Activated CD4-positive, alpha-beta memory T cell treated with anti-CD3 and anti-CD28 coated beads, Interleukin-2, amount 10 ng/mL, durations not matched to agents 7 days and 5 days (primary cell): Measurements from ENCODE around the gene OR1L6. TPM values are rescaled to one million over a fixed set of nuclear protein-coding genes. Genes with fewer than 3 reads are reported as not detected.

Source experiments
- CTCF ChIA-PET: fragments of 350-600 bp; sonication (Branson Sonifier 250); formaldehyde crosslinking; loops from one replicate; lab custom pipeline; 2021; ENCODE audit warnings: antibody characterized with exemption, inconsistent platforms; lab: Charles Lee
- POLR2A ChIA-PET: fragments of 350-600 bp; sonication (Branson Sonifier 250); formaldehyde crosslinking; loops from one replicate; lab custom pipeline; 2021; ENCODE audit warnings: antibody characterized with exemption; lab: Charles Lee
- DNase-seq: peaks from one replicate; pipeline ENCODE4 v3.0.0-alpha.2; 2020
- H3K27ac Mint-ChIP-seq: one replicate; pipeline ENCODE4 v1.8.0; 2021; ENCODE audit warnings: mild to moderate bottlenecking, mixed read lengths
- H3K27me3 Mint-ChIP-seq: one replicate; pipeline ENCODE4 v1.8.0; 2021; ENCODE audit warnings: mixed read lengths
- H3K36me3 Mint-ChIP-seq: one replicate; pipeline ENCODE4 v1.8.0; 2021; ENCODE audit warnings: low read depth, mixed read lengths
- H3K4me1 Mint-ChIP-seq: one replicate; pipeline ENCODE4 v1.8.0; 2021; ENCODE audit warnings: mixed read lengths
- H3K4me3 Mint-ChIP-seq: one replicate; pipeline ENCODE4 v1.8.0; 2021; ENCODE audit warnings: mild to moderate bottlenecking, mixed read lengths
- H3K9me3 Mint-ChIP-seq: one replicate; pipeline ENCODE4 v1.8.0; 2021; ENCODE audit warnings: mixed read lengths
- total RNA-seq, 2 experiments: library from RNA; stranded (reverse); gene quantifications; one replicate each; pipeline ENCODE4 v1.2.3, GENCODE V29; 2021

The OR1L6 gene
- total RNA-seq, 2 experiments from 2014 or later, result not detected

GRCh38 chr9:122786338-122786737, 44.2 kb downstream of the OR1L6 start:
- no peak overlapping the region for H3K4me3 Mint-ChIP-seq
- CTCF ChIA-PET, result no interaction called here
- POLR2A ChIA-PET, result no interaction called here
- no peaks in the 10 kb centered on the region for H3K27me3 Mint-ChIP-seq
- no peaks in the 10 kb centered on the region for H3K9me3 Mint-ChIP-seq
- H3K4me1 Mint-ChIP-seq, result no peaks in the 10 kb centered on the region
- DNase-seq, result no peak
- no peaks in the 10 kb centered on the region for H3K36me3 Mint-ChIP-seq
- H3K27ac Mint-ChIP-seq, result no peak overlapping the region

- ChIA-PET POLR2A (no interaction called here), CTCF (no interaction called here)
- DNase-seq, result no peak
- Mint-ChIP-seq H3K36me3 (no peaks in the 10 kb centered on the region), H3K27me3 (no peaks in the 10 kb centered on the region), H3K27ac (no peak within 1 kb of the TSS), H3K4me1 (no peaks in the 10 kb centered on the region), H3K9me3 (no peaks in the 10 kb centered on the region), H3K4me3 (no peak within 1 kb of the TSS)
These were observed 46.7 kb downstream of the OR1L6 start, which contains the start of gene OR5C1 for GRCh38 chr9:122788831-122789230. OR5C1 (plus strand) TSS chr9:122788933; CDS start chr9:122788933, 0 bp downstream.

GRCh38 chr9:122789256-122790046, 47.3 kb downstream of the OR1L6 start:
- Mint-ChIP-seq H3K27me3 (no peaks in the 10 kb centered on the region), H3K4me3 (no peak overlapping the region), H3K4me1 (no peaks in the 10 kb centered on the region), H3K27ac (no peak overlapping the region), H3K9me3 (peaks cover 2% of the 10 kb centered on the region), H3K36me3 (no peaks in the 10 kb centered on the region)
- POLR2A ChIA-PET, result interaction anchor here (0.5 kb wide), 1 partner anchor 291 kb away, joined by 3 read pairs; no protein-coding TSS in a partner anchor
- no peak for DNase-seq
- CTCF ChIA-PET, result no interaction called here

DNA sequence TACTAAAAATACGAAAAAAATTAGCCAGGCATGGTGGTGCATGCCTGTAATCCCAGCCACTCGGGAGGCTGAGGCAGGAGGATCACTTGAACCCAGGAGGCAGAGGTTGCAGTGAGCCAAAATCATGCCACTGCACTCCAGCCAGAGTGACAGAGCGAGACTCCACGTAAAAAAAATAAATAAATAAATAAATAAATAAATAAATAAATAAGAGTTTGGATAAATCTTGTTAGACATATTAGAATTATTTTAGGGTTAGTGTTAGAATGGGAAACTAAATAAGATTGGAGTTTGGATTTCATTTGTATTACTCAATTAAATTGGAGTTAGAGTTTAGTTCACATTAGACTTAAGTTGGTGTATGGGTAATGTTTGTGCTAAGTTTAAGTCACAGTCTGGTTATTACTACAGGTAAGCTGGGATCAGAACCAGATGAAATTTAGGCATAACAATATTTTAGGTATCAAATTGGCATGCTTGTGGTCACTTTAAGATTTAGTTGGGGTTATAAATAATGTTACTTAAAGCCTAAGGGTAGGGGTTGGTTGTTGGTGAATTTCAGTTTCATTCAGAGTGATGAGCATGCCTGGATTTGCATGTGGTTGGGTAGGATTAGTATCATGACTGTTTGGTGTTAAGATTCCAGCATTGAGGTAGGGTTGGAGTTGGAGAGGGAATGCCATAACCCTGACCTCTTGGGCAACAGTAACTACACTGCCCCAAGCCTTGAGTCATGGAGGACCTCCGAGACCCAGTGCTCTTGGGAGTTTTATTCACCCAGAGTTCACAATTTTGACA, 50.0 kb downstream of the OR1L6 start:
- CTCF ChIA-PET, result no interaction called here

DNA sequence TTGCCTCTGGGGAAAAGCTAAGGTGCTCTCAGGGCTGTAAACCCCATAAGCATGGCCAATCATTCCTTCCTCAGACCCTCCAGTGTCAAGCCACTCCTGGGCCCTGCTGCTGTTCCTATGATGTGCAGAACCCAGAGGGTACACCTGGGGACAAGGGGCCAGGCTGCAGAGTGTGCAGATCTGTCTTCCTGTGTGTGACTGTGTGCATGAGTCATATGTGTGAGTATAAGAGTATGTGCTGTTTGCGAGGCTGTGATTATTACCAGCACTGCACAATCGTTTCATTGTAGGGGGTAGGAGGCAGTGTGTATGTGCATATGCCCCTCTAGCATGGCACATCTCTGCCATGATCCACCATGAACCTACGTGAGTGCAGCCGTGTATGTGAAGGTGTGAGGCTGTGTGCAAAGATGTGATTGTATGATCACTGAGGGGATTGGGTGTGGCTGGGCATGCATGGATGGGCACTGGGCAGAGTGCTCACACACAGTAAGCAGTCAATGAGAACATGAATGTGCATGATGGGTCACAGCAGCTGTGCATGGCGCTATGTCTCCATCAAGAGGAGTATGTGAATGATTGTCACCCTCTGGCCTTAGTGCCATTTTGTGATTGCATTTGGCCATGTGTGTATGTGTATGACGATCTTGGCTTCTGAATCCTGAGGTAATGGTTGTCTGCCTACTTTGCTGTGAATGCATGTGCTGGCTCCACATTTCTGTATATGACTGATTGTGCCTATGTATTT, 55.4 kb downstream of the OR1L6 start:
- ChIA-PET CTCF (no interaction called here), POLR2A (no interaction called here)
- Mint-ChIP-seq H3K4me3 (no peak overlapping the region), H3K27me3 (no peaks in the 10 kb centered on the region), H3K4me1 (no peaks in the 10 kb centered on the region), H3K36me3 (no peaks in the 10 kb centered on the region), H3K27ac (no peak overlapping the region), H3K9me3 (peaks cover 2% of the 10 kb centered on the region)
- no peak for DNase-seq

More for the DNA sequence above, 50.0 kb downstream of the OR1L6 start:
- Mint-ChIP-seq H3K36me3 (no peaks in the 10 kb centered on the region), H3K27ac (no peak overlapping the region), H3K9me3 (peaks cover 2% of the 10 kb centered on the region), H3K4me3 (no peak overlapping the region), H3K27me3 (no peaks in the 10 kb centered on the region), H3K4me1 (no peaks in the 10 kb centered on the region)
- no peak for DNase-seq
- POLR2A ChIA-PET, result no interaction called here

Other genes starting within 250 kb of the OR1L6 start
- gene OR1J2, start 231.5 kb upstream of the OR1L6 start, total RNA-seq, result not detected
- not detected for gene OR1J4, start 223.2 kb upstream of the OR1L6 start, total RNA-seq
- gene OR1N1, start 215.0 kb upstream of the OR1L6 start, total RNA-seq, result not detected
- gene OR1N2, start 189.2 kb upstream of the OR1L6 start, total RNA-seq, result not detected
- gene OR1L8, start 158.9 kb upstream of the OR1L6 start, total RNA-seq, result not detected
- gene OR1Q1, start 127.6 kb upstream of the OR1L6 start, total RNA-seq, result not detected
- gene OR1B1, start 84.7 kb upstream of the OR1L6 start, total RNA-seq, result not detected
- gene OR1L1, start 80.6 kb upstream of the OR1L6 start, total RNA-seq, result not detected
- not detected for gene OR1L3, start 67.2 kb upstream of the OR1L6 start, total RNA-seq
- not detected for gene OR1L4, start 18.3 kb upstream of the OR1L6 start, total RNA-seq
- not detected for gene OR5C1, start 46.6 kb downstream of the OR1L6 start, total RNA-seq
- not detected for gene OR1K1, start 57.8 kb downstream of the OR1L6 start, total RNA-seq
- gene PDCL, start 86.3 kb downstream of the OR1L6 start, total RNA-seq, result 10 to 100 TPM; 23.0 to 24.2 TPM
- 10 to 100 TPM; 51.4 to 55.1 TPM for gene RC3H2, start 163.1 kb downstream of the OR1L6 start, total RNA-seq
- 10 to 100 TPM; 12.1 to 12.7 TPM for gene ZBTB6, start 171.0 kb downstream of the OR1L6 start, total RNA-seq
- 1 to 10 TPM; 8.4 to 8.5 TPM for gene ZBTB26, start 189.2 kb downstream of the OR1L6 start, total RNA-seq
- 10 to 100 TPM; 26.5 to 32.3 TPM for gene RABGAP1, start 198.7 kb downstream of the OR1L6 start, total RNA-seq